GM12891 (cell line): ENCODE results near the gene ETF1. TPM values are rescaled to one million over a fixed set of nuclear protein-coding genes. Genes with fewer than 3 reads are reported as not detected.

Experiments
- DNase-seq: peaks from one replicate; pipeline ENCODE4 v3.0.0; 2011; ENCODE audit warnings: low spot score; ENCODE audit not compliant: insufficient read length
- FAIRE-seq: peaks from 2 replicates; lab custom pipeline; 2011; peaks lifted over from hg19 to GRCh38; lab: Jason Lieb, UNC
- PAX5 ChIP-seq: IDR thresholded peaks from 2 replicates; pipeline ENCODE4 v1.6.1; 2011; ENCODE audit warnings: low read length, moderate library complexity, mild to moderate bottlenecking; ENCODE audit not compliant: insufficient read depth, severe bottlenecking
- POLR2A ChIP-seq: IDR thresholded peaks from 2 replicates; pipeline ENCODE4 v1.6.1; 2011; ENCODE audit warnings: low read depth, low read length, control low read depth
- POLR2AphosphoS5 ChIP-seq: IDR thresholded peaks from 2 replicates; pipeline ENCODE4 v1.6.1; 2011; ENCODE audit warnings: low read depth, low read length, control low read depth
- POU2F2 ChIP-seq: IDR thresholded peaks from 2 replicates; pipeline ENCODE4 v1.6.1; 2011; ENCODE audit warnings: low read depth, mild to moderate bottlenecking, control low read depth, low read length, moderate library complexity
- SPI1 ChIP-seq: IDR thresholded peaks from 2 replicates; pipeline ENCODE4 v1.6.1; 2011; ENCODE audit warnings: low read depth, low read length, control low read depth
- TAF1 ChIP-seq: IDR thresholded peaks from 2 replicates; pipeline ENCODE4 v1.6.1; 2011; ENCODE audit warnings: low read depth, low read length, control low read depth
- polyA plus RNA-seq: library from polyadenylated mRNA; unstranded; fragments of >200 nt; gene quantifications from one replicate; pipeline ENCODE4 v1.2.1, GENCODE V29; 2012; ENCODE audit warnings: low read depth, missing spikeins, inconsistent platforms; ENCODE audit not compliant: missing spikeins

The ETF1 gene
- 58.5 TPM for polyA plus RNA-seq

DNA sequence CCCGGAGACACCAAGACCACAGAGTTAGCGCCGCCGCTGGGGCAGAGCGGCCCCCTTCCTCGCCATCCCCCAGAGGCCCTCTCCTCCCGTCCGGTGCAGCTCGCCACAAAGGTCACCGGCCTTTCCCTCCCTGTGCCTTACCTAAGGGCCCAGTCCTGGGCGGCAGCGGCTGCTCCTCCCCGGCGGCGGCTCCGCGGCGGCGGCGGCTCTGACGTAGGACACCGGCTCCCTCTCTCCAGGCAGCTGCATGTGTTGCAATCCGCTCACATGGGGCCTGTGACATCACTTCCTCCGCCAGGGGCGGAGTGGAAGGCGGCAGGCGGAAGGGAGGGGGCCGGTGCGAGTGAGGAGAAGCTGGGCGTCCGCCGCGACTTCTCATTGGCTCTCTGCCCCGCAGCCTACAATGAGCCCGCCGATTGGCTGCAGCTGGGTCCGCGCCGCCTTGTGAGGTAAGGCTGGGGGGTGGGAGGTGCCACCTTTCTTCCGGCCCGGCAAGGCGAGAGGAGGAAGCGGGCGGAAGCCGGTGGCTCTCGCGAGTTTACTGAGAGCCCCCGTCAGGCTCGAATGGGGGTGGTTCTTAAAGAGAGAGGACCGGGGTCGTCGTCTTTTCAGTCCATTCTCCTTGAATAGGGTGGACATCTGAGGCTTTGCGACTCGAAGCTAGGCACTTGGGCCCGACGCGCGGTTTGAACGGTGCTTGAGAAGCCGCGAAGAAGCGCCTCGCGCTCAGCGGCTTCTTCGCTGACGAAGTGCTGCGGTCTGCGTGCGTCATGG is at the start of gene ETF1:
Gene ETF1, minus strand, starts transcription at position 281 of the 774 bp plus-strand sequence. CDS start 318 bp downstream, outside the sequence.
- TF ChIP-seq POLR2AphosphoS5 (no peak; the same call in 1 of the 2 replicates), SPI1 (peak; percentile 37; the same call in 1 of the 2 replicates), TAF1 (peak; percentile 84; the same call in 1 of the 2 replicates)
- FAIRE-seq (peak; percentile 99), DNase-seq (peak; percentile 88)

- no peak for FAIRE-seq
- TF ChIP-seq POLR2A (no peak), TAF1 (no peak), SPI1 (no peak), POU2F2 (no peak), PAX5 (no peak), POLR2AphosphoS5 (no peak)
- DNase-seq: no peak
Observed at GRCh38 chr5:138588013-138588788, 45.2 kb upstream of the ETF1 start.

DNA sequence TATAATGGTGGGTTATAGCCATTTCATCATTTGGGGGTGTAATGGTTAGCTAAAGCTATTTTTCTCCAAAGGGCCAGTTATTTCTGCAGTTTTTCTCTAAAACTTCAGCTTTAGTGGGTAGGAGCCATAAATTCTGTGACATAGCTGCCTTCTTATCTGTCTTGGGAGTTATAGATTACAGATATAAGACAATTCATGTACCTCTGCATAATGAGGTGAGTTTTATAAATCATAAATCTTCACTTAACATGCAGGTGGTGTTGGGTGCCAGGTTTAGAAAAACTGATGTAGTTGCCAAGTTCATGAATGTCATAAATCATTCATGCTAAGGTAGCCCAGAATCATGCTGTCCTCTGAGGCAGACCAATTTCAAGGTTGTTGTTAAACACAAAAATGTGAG is 42.1 kb upstream of the ETF1 start:
- no peak for DNase-seq
- FAIRE-seq: no peak
- no peak for TF ChIP-seq TAF1
- no peak for TF ChIP-seq POLR2A
- no peak for TF ChIP-seq POU2F2
- no peak for TF ChIP-seq SPI1
- no peak for TF ChIP-seq POLR2AphosphoS5
- TF ChIP-seq PAX5: no peak

DNA sequence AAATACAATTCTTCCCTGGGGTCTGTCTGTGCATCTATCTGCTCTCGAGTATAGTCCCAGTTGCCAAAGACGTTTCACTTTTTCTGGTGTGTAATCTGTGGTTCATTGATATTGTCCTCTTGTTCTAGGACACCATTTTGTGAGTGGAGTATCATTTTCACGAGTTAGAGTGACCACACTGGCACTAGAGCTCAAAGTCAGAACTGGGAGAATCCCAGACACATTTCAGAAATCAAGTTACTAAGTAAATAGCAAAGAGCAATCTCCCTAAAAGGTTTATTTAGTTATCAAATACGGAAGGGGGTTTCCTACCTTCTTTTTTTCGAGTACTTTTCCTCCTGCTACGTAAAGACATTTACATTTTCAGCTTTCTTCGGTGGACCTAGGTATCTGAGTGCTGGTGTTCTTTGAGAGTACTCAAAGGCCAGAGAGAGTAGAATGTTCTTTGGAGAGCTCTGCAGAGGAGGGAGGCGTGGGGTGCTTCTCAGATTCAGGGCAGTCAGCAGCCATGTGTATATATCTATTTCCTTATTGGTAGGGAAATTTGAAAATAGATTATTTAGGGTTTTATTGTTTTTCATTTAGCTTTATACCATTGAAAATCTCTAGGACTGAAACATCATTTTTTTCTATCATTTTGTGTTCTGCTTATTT is 41.1 kb upstream of the ETF1 start:
- DNase-seq (no peak), FAIRE-seq (no peak)
- TF ChIP-seq PAX5: no peak
- no peak for TF ChIP-seq SPI1
- no peak for TF ChIP-seq POLR2AphosphoS5
- no peak for TF ChIP-seq POLR2A
- TF ChIP-seq TAF1: no peak
- no peak for TF ChIP-seq POU2F2

GRCh38 chr5:138582959-138583358 is 39.9 kb upstream of the ETF1 start:
- FAIRE-seq (no peak), DNase-seq (no peak)
- TF ChIP-seq SPI1 (no peak), POU2F2 (no peak), TAF1 (no peak), PAX5 (no peak), POLR2AphosphoS5 (no peak), POLR2A (no peak)

DNA sequence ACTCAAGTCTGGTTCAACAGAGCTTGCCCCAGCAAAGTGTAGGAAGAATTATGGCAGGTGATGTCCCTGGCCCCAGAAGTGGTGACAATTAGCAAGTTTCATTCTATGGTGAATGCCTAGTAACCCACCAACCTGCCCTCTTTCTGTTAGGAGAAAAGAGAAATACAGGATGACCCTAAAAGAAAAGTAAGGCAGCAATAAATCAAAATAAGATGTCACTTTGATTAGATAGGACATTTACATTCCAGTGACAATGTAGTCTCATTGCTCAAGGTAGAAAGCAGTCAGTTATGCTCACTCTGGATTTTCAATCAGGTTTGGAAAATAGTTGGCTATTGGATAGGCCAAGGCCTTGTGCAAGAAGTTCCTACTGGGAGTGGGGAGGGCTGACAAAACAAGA is 37.7 kb upstream of the ETF1 start:
- TF ChIP-seq POU2F2 (no peak), POLR2A (no peak), PAX5 (no peak), SPI1 (no peak), TAF1 (no peak), POLR2AphosphoS5 (no peak)
- DNase-seq: no peak
- no peak for FAIRE-seq

DNA sequence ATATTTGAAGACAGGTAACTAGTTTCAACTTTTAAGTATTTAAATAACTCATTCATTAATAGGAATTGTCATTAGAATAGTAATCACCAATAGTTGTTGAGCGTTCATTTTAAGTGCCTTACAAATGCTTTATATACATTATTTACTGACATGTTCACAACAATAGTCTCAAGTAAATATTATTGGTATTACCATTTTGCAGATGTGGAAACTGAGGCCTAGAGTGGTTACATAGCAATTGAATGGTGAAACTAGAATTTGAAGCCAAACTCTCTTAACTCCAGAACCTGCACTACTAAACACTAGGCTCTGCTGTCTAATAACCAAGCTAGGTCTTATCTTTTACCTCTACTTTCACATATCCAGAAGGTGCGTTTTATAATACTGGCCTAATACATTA is 37.0 kb upstream of the ETF1 start:
- no peak for FAIRE-seq
- TF ChIP-seq POLR2A: no peak
- no peak for TF ChIP-seq TAF1
- TF ChIP-seq POLR2AphosphoS5: no peak
- TF ChIP-seq POU2F2: no peak
- TF ChIP-seq SPI1: no peak
- TF ChIP-seq PAX5: no peak
- no peak for DNase-seq

GRCh38 chr5:138579517-138579863 is 36.5 kb upstream of the ETF1 start:
- TF ChIP-seq SPI1 (no peak), PAX5 (no peak), POLR2AphosphoS5 (no peak), TAF1 (no peak), POLR2A (no peak), POU2F2 (no peak)
- FAIRE-seq: no peak

DNA sequence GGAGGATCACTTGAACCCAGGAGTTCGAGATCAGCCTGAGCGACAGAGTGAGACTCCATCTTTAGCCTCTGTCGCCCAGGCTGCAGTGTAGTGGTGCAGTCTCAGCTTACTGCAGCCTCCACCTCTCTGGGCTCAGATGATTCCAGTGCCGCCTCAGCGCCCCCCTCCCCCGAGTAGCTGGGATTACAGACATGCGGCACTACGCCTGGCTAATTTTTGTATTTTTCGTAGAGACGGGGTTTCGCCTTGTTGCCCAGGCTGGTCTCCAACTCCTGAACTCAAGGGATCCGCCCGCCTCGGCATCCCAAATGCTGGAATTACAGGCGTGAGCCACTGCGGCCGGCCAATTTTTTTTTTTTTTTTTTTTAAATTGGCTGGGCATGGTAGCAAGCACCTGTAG is 34.4 kb upstream of the ETF1 start:
- TF ChIP-seq POLR2A: no peak
- no peak for DNase-seq
- FAIRE-seq: no peak

More at GRCh38 chr5:138579517-138579863, 36.5 kb upstream of the ETF1 start:
- DNase-seq: no peak
